ENCODE results near the gene SCGB3A1.
A peak's percentile ranks its signal among the peaks of the same experiment; 100 is the strongest.

SCGB3A1 gene, protein sequence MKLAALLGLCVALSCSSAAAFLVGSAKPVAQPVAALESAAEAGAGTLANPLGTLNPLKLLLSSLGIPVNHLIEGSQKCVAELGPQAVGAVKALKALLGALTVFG

GRCh38 chr5:180591311-180591887 is at the start of gene SCGB3A1:
TSS of gene SCGB3A1 (minus strand) at chr5:180591499. CDS start at chr5:180591462, 37 bp downstream.
- no peak for DNase-seq

DNA sequence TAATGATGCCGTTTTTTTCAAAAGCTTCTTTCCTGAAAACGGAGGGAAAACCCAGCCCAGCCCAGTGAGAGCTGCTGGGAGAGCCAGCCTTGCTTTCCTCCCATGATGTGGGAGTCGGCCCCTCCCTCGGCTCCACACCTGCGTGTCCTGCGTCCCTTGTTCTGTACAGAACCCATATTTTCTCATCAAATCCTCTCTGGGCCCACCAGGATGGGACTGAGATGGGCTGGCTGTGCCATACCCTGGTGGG is 49.2 kb upstream of the SCGB3A1 start:
- no peak for DNase-seq

DNA sequence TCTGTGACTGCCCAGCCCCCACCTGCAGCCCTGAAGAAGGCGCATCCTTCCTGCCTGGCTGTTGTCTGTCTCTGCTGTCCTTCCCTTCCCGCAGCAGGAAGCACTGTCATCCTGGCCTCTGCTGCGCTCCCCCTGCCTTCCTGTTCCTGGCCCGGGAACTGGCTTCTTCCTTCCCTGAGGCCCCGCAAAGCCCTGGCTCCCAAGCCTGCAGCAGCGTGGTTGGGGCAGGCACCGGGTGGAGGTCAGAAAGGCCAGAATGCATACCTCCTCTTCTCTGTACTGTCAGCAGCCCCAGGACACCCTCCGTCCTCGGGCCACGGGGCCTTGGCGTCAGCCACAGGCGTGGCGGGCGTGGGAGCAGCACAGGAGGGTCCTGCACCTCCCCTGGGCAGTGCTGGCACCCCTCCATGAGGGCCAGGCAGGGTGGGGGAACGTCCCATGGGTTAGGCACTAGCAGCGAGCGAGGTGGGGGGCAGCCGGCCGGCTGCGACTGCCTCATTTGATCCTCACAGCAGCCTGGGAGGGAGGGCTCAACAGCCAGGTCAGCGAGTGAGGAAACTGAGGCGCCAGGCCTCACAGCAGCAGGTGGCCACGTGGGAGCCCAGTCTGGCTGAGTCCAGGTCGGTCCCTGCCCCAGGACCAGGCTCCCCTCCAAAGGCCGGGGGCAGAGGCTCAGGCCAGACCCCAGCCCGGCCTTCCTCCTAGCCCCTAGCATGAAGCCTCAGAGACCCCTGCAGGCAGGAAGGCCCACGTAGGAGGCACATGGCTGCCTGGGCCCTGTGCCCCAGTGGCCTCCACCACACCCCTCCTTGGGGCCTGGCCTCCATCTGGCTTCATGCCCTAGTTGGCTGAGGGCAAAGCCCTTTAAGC is 48.7 kb upstream of the SCGB3A1 start:
- no peak for DNase-seq

GRCh38 chr5:180639287-180639686 is 48.0 kb upstream of the SCGB3A1 start:
- DNase-seq: no peak

GRCh38 chr5:180637962-180638680 is 46.8 kb upstream of the SCGB3A1 start:
- DNase-seq: no peak

GRCh38 chr5:180636403-180637075 is 45.2 kb upstream of the SCGB3A1 start:
- DNase-seq: no peak

DNA sequence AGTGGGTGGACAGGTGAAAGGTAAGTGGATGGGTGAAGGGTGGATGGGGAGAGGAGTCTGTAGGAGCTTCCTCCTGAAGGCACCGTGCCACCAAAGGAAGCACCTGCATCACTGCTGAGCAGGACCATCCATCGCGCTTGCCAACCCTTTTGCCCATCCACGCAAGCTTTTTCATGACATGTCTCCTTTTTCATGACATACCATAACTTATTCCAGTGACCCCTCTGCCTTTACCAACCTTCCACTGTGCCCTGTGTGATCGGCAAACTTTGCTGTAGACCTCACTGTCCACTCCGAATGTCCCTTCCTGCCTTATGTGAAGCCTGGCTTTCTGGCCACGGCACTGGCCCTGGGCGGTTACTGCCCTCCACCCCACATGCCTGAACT is 44.7 kb upstream of the SCGB3A1 start:
- DNase-seq: no peak

DNA sequence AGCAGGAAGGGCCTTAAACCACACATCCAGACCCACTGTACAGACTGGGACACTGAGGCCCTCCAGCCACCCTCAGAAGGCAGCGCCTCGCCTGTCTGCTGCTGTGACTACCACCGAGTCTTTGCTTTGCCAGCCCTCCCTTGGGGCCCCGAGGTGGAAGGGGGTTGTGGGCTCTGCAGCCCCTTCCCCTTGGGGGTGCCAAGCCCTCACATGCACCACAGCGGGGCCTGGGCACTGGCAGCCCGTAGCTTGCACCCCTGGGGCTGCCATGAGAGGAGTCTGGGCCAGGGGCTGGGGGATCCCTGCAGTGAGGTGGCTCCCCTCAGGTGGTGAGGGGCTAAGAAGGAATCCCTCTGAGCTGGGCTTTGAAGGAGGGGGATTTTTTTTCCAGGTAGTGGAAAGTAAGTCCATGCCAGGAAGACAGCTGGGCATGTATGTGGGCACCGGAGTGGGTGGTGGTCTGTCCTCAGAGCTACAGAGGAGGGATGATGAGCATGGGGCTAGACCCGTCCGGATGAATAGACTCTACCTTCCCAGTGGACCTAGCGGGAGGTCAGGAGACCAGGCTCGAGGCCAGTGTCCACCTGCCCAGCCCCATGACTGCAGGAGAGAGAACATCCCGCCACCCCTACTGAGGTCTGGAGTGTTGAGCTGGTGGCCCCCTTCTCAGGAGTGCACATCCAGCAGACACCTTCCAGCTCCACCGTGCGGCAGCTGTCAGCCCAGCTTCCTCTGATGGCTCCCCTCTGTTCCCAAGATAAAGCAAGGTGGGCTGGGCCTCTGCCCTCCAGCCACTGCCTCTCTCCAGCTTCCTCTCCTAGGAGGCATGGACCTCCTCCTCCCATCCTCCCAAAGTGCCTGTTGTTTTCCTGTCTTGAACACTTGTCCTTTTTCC is 42.2 kb upstream of the SCGB3A1 start:
- no peak for DNase-seq

DNA sequence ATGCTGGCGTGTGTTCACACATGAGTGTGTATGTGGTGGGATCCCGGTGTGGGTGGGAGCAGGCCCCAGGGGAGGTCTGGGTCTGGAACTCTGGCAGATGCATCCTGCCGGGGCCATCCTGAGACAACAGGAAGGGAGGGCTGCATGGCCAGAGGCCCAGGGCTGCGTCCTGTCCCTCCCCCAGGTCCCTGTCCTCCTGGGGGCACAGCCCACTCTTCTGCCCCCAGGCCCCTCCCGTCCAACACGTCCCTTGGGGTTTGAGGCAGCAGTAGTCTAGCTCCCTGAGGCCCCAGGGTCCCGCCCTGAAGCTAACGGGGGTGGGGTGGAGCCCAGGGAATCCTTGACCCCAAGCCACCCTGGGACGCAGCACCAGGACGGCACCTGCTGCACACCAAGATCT is 41.5 kb upstream of the SCGB3A1 start:
- DNase-seq: no peak

- DNase-seq: peak; percentile 21
Measured at GRCh38 chr5:180631549-180632383, 40.5 kb upstream of the SCGB3A1 start.

- no peak for DNase-seq
Measured at GRCh38 chr5:180630426-180630825, 39.1 kb upstream of the SCGB3A1 start.

DNA sequence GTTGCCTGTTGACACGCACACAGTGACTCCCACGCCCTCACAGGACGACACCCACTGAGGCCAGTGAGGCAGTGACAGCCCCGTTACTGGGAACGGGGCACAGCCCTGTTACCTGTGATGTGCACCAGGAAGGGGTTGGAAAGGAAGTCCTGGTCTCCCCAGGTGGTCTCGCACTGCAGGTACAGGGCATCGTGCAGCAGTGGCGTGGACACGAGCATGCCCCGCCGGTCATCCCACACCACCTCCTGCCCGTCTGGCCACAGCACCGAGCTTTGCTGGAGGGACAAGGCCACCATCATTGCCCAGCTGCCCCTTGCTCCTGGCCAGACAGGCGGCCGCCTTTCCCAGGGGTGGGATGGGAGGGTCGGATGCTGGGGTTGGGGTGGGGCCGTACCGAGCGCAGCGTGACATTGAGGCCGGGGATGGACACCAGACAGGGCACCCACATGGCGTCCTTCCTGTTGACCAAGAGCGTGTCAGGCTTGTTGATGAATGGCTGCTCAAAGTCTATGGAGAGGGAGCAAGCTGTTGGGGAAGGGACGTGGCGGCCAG is 38.6 kb upstream of the SCGB3A1 start:
- no peak for DNase-seq

- DNase-seq: no peak
Measured at GRCh38 chr5:180628827-180629750, 37.8 kb upstream of the SCGB3A1 start.

GRCh38 chr5:180628211-180628610 is 36.9 kb upstream of the SCGB3A1 start:
- no peak for DNase-seq

GRCh38 chr5:180627386-180628120 is 36.3 kb upstream of the SCGB3A1 start:
- DNase-seq: no peak

DNA sequence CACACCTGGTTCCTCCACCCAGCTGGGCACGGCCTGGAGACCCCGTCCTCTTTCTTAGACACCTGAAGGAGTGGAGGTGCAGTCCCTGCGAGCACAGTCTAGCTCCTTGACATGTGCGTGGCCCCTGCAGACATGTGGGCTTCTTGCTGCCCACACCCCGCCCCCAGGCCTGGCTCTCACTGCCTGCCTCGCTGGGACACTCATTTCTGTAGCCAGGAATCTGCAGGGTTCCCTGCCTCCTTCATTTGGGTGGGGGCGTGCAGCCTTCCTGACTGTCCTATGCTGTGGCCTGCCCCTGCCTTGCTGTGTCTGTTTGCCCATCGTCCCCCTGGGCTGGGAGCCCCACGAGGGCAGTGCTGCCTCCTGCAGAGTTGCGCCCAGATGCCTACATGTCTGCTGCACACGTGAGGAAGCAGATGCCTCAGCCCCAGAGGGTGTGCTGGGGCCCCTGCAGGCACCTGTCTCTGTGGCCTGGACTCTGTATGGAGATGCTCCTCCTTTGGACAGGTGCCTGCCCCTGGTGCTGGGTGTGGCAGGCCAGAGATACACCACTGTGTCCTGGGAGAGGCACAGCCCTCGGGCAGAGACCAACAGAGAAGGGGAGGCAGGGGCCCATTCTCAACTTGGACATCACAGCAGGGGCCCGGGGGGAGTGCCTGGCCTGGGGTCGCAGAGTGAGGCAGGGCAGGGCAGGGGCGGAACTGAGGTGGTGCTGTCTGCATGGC is 35.5 kb upstream of the SCGB3A1 start:
- DNase-seq: no peak

GRCh38 chr5:180625791-180626660 is 34.7 kb upstream of the SCGB3A1 start:
- DNase-seq: no peak

Measured in NCI-H187 treated with DMSO at 0.1 percent for 48 hours (cell line).